OCI-LY3 (cell line): ENCODE data around the gene GPR183.

Source experiments
- CTCF ChIP-seq: fragments of 200-600, 300-600 bp; sonication (generic); IDR thresholded peaks from 2 replicates; pipeline ENCODE4 v1.5.1; 2014; ENCODE audit warnings: antibody characterized with exemption, low read length, low read depth
- EZH2phosphoT487 ChIP-seq: fragments of 200-600 bp; shearing (Covaris generic); IDR thresholded peaks from 2 replicates; pipeline ENCODE4 v1.6.1; 2018; ENCODE audit warnings: antibody characterized with exemption, mixed run types, low read depth

- TF ChIP-seq CTCF (no peak), EZH2phosphoT487 (no peak)
These were observed 36.7 kb downstream of the GPR183 start for GRCh38 chr13:99270518-99270917.
